CD4-positive, alpha-beta T cell treated with Interleukin-12 subunit alpha and Interleukin-12 subunit beta, for 1 hour (primary cell): Measurements from ENCODE around the gene NOX4.

Experiments
- DNase-seq: peaks from one replicate; pipeline ENCODE4 v3.0.0-alpha.2; 2020

NOX4 gene

DNA sequence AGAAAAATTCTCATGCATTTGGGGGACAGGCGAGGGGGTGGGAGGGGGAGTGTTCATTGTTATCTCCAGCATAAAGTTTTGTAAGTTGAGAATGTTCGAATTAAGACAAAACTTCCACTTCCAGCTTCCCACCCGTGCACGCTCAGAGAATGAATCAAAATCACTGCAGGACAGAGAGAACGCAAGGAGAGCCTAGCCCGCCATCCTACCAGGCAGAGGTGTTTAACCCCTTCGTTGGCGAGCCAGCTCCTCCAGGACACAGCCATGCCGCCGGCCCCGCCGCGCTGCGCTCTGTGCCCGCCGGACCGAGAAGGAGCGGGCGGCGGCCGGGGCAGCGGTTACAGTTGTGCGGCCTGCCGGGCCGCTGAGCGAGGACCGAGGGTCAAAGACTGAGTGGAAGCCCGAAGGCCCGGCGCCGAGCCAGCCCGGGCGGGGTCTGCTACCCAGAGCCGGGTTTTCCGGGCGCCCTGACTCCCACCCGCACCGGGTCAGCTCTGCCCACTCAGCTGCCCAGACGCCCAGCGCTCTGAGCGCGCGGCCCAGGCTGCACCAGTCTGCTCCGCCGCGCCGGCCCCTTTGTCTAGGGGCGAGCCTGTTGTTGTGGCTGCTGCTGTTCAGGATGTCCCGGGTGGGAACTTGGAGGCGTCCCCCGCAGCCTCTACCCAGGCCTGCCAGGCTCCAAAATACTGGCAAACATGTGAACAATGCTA is at the start of gene NOX4:
TSS of gene NOX4 (minus strand) at position 395 of the 710 bp plus-strand sequence. CDS start at position 266, 129 bp downstream.
- no peak for DNase-seq

DNA sequence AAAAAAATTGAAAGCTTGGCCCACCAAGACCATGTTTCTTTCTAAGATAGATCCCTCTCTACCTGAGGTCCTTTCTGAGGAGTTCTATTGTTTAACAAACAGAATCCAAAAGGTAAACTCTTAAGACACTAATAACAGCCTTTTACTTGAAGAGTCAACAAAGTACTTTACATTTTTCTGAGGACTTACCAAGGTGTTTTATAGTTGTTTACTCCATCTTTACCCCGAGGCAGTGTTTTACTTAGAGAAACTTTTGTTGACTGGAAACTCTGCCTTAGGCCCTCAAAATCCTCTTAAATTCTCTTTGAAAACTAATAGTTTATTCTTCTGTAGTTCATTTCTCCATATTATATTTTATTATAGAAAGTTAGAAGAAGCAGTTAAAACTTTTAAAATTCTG is 49.7 kb upstream of the NOX4 start:
- DNase-seq, result no peak

DNA sequence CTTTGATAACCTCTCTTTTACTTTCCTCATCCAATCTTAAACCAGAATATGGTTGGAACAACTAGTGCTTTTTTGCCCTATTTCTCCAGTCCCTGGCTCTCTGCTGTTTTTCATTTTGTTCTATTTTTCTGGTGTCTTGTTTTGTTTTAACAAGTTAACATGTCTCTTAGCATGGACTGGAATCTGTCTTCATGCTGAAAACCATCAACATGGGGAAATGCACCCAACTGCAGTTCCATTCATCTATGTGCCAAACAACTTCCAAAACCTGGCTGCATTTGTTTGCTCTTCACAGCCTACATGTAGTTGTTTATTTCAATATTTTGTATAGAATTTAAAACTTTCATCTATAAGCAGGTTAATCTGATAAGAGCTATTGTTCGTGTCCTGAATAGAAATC is 46.8 kb upstream of the NOX4 start:
- no peak for DNase-seq

DNA sequence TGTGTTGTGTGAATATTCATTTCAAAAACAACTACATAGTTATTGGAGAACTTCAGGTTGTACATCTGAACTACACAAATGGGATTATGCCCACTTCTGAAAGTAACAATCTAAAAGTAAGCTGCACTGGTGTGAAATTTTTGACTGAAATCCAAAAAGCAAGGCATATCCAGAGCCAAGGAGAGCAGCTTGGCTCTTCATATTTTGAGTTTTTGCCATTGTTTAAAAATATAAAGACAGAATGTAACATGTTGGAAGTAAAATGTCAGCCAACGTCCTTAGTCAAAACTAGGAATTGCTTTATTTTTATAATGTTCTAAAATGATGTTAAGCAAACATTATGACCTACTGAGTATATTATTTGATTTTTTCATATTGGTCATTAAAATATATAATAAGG is 45.8 kb upstream of the NOX4 start:
- no peak for DNase-seq

DNA sequence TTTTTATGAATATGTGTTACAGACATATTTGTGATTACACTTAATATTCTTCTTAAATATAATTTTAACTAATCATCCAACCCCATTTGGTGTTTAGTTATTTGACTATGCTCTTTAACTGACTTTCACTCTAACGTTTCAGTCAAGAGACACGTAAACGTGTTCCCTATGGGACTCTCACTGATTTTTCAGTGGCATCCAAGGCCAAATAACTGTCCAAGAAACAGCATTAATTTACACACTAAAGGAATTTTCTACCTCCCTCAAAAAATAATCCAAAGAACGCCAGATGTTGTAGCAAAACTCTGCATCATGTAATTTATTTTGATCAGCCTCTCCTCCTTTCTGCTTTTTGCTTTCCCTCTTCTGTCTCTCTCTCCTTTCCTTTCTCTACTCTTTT is 44.0 kb upstream of the NOX4 start:
- DNase-seq, result no peak

DNA sequence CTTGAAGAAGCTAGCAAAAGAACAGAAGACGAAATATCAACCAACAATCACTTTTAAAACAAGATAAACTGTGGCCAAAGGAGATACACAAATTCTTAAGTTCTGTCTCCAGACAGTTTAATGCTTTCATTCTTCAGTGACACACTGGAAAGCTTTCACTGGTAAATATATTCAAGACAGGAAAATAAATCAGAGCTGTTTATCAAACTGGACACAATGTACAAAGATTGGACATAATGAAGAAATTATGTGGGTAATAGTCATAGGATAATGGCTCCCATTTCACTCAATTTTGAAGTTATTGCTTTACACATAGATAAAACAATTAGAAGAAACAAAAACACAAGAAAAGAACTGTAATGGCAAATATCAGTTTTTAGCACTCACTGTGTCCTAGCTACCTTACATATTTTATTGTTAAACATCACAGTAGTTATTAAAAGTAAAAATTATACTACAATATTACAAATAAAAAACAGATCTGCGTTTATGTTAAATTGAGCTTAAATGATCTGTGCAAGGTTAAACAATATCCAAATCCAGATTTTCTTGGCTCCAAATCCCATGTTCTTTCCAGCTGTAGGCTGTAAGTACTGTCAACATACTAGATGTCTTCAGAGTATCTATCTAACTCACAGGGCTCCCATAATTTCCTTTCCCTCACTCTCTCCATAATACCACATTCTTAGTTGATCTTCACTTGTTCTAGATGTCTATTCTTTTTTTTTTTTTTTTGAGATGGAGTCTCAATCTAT is 38.6 kb upstream of the NOX4 start:
- no peak for DNase-seq

DNA sequence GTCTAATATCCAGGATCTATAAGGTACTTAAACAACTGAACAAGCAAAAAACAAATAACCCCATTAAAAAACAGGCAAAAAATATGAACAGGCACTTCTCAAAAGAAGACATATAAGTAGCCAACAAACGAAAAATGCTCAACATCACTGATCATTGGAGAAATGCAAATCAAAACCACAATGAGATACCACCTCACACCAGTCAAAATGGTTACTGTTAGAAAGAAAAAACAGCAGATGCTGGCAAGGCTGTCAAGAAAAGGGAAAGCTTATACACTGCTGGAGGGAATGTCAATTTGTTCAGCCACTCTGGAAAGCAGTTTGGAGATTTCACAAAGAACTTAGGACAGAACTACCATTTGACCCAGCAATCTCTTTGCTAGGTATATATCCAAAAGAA is 30.6 kb upstream of the NOX4 start:
- no peak for DNase-seq

DNA sequence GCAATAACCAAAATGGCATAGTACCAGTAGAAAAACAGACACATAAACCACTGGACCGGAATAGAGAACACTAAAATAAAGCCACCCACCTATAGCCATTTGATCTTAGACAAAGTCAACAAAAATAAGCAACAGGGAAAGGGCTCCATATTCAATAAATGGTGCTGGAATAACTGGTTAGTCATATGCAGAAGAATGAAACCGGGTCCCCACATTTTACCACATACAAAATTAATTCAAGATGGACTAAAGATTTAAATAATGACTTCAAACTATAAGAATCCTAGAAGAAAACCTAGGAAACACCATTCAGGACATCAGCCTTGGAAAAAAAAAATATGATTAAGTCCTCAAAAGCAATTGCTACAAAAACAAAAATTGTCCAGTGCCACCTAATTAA is 30.1 kb upstream of the NOX4 start:
- no peak for DNase-seq

DNA sequence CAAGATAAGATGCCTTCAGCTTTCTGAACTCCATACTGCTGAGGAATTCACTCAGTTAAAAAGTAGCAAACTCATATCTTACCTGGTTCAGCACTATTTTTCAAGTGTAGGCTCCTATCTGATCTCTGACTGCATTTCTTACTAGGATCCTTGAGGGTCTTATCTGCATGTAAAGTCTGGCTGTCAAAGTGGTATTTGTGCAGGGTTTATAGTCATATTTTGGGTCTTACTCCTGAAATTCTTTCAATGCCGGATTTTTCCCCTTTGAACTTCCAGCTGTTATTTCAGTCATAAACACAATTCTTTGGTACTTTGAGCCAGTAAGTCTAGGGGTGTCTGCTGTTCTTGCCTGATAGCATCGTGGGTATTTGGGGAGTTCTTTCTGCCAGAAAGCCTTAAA is 25.3 kb upstream of the NOX4 start:
- DNase-seq, result no peak

DNA sequence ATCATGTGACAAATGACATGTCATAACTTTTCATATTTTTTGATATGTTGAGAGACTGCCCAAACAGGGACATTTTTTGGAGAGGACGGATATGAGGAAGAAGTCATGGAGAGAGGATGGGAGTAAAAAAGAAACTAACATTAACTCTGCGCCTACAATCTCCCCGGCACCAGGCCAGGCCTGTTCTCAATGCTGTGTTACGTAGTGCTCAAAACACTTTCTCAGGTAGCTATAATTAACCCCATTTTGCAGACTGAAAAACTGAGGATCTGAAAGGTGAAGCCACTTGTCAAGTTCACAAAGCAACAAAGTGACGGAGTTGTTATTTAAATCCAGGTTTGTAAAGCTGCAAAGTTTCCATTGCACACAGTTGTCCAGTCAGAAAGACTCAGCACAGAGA is 17.4 kb upstream of the NOX4 start:
- DNase-seq, result no peak

DNA sequence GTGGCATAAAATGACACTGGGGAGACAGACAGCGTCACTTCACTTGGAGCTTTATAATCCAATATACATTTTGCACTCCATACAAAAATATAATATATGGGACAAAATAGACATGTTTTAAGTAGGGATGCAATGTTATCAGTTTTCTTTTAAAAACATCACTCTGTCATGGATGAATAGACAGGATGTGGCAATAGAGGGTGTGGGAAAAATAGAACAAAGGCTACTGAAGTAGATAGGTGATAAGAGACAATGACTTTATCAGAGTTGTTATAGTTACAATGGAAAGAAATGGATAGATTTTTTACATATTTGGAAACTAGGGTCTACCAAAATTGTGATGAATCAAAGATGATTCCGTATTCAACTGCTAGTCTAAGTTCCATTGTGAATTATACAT is 13.1 kb upstream of the NOX4 start:
- DNase-seq, result no peak

DNA sequence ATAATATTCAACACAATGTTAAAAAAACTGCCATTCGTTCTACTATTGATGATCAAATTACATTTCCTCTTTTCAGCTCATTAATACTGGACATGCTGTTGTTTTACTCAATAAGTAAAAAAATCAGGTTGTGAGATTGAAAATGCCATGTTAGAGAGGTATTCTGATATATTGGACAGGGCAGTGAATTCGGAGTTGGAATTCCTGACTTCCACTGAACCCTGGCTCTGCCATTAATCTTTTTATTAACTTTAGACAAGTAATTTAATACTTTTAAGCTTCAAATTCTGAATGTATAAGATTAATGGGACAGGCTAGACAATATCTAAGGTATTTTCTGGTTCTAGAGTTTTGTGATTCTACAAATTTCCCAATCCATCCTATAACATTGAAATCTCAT is 12.2 kb upstream of the NOX4 start:
- DNase-seq, result no peak

DNA sequence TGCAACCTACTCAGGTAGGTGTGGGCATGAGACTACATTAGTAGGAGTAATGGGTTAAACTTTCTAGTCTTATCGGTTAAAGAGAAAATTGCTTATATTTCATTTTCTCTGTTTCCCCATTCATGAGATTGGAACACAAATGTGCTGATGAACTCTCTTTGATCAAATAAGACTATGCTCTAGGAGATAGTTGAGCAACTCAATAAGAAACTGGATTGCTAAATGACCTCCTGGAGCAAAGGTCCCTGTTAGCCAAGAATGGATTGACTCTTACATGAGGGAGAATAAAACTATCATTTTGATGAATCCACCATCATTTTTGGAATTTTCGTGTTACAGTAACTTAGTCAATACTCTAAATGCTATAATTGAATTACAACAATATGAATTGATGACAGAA is 11.1 kb upstream of the NOX4 start:
- DNase-seq, result no peak

DNA sequence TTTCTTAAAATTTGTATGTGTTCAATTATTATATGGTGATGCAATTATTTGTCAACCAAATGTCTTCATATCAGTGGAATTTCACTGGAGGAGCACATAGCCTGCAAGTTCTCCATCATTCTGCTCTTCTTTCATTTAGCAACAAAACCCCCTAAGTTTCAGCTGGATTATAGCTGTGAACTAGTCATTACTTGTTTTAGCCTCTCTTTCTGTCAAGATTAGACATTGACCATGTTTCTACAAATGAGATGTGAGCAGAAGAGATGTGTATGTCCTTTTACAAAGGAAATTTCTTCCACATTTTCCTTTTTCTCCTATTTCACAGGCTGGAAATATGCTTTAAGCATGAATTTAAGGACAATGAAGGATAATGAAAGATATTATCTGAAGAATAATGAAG is 9.2 kb upstream of the NOX4 start:
- no peak for DNase-seq

DNA sequence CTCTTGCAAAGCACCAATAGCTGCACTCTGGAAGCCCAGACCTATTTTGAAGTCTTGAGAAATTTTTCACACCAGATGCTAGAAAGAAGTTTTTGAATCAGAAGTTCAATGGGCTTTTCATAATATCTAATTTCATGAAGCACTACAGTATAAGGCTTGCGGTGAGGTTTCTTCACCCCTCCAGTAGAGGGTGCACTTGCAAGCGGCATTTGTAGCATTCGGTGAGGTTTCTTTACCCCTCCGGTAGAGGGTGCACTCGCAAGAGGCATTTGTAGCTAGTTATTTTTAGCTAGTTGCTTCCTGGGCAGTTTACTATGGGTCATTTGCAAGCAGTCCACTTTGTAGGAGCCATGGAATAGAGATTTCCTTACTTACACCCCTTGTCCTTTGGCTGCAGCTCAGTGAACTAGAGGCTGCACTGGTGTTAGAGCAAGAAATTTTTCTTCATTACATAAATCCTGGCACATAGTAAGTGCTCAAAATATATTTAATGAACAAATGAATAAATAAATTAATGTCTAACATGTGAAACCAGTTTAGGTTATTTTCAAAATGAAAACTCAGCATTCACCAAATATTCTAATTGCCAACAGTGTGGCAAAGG is 7.8 kb upstream of the NOX4 start:
- no peak for DNase-seq

DNA sequence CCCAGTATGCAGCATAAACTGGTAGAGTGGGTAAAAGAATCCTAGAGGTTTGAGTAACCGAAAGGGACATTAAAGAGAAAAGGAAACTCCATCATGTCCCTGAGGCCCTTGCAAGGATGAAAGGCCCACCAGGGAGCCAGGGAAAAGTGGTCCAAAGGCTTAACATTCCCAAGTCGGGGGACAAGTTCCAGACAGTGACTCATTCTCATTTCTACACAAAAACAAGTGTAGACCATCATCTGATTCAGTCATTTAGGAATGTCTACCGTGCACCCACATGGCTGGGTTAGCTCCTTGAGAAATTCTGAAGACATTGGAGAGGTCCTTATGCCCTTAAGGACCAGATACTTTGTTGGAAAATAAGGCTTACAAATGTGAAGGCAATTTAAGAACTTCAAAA is 4.8 kb upstream of the NOX4 start:
- DNase-seq, result no peak

DNA sequence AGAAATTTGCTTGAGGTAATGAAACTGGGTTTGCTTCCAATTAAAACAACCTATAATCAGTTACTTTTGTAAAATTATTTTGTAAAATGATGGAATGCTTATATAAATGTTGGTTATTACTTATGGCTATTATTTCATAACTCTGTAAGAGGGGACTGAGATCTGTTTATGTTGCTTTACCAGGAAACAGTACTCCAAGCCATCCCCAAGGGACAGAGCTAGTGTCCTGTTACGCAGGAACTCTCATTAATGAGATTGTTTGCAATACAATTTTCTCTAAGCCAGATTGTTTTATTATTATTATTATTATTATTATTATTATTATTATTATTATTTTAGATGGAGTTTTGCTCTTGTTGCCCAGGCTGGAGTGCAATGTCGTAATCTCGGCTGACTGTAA is 2.3 kb upstream of the NOX4 start:
- no peak for DNase-seq

DNA sequence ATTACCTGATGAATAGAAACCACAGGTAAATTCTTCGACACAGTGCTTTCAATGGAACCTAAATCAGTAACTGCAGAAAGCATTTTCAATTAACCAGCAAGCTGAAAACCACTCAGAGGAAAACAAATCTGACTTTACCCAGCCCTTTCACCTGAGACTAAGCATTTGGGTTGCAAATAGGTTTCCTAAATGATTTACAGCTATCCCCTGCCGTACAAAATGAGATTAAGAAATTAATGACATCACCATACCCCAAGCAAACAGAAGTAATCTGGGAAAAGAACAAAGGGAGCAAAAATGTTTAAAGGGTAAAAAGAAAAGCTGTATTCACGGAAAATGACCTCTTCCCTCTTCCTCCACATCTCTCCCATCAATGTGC is 584 bp downstream of the NOX4 start:
- no peak for DNase-seq

DNA sequence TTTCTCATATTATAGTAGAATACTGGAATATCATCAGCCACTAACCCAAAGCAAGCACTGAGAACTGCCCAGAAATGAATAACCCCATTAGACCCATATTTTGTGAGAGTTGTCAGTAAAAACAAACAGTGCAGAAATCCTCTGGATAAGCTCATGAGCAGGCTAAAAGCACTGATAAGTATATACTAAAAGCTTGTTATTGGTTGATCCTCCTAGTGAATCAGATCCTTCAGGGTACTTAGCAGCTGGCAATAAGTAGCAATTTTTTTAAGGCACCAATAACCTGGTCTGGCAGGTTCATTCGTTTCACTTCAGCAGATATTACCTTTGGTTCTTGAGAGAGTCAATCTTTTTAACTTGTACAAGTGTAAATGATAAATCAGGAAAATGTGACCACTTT is 1.2 kb downstream of the NOX4 start:
- no peak for DNase-seq

DNA sequence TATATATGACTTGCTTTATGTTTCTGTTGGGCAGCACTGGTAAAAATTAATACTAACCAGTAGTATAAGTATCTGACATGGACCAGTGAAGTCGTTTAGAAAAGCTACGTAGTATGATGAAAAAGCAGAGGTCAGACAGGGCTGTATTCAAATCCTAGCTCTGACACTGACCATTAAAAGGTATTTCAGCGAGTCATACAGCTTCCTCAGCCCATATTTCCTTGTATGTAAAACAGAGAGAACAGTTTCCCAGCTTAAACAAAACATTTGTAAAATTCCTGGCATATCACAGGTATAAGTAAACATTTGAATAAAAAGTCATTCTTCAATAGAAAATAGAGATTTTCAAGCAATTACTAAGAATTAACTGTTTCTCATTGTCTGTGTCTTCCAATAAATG is 4.2 kb downstream of the NOX4 start:
- DNase-seq, result no peak

DNA sequence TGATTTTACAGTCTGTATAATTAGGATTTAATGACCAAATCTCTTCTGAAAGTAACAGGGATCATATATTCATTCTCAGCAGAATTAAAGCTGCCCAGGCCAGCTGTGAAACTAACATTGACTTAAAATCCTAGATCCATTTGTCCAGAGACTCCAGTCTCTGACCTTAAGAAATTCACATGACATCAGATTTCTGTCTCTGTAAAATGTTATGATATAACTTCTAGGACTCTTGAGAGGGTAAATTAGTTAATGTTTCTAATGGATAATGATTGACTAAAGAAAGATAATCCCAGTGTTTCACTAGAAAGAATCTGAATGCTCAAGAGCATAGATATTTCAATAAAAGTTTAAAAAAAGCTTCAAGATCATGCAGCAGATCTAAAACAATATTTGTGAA is 6.3 kb downstream of the NOX4 start:
- no peak for DNase-seq

DNA sequence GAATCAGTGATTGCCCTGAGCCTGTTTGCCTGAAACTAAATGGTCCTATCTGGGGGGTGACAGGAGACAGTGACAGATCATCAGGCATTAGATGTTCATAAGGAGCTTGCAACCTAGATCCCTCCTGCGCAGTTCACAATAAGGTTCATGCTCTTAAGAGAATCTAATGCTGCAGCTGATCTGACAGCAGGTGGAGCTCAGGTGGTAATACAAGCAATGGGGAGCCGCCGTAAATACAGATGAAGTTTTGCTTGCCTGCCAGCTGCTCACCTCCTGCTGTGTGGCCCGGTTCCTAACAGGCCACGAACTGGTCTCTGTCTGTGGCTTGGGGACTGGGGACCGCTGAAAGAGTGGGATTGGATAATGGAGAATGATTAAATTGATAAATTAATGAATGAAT is 14.0 kb downstream of the NOX4 start:
- DNase-seq, result no peak

DNA sequence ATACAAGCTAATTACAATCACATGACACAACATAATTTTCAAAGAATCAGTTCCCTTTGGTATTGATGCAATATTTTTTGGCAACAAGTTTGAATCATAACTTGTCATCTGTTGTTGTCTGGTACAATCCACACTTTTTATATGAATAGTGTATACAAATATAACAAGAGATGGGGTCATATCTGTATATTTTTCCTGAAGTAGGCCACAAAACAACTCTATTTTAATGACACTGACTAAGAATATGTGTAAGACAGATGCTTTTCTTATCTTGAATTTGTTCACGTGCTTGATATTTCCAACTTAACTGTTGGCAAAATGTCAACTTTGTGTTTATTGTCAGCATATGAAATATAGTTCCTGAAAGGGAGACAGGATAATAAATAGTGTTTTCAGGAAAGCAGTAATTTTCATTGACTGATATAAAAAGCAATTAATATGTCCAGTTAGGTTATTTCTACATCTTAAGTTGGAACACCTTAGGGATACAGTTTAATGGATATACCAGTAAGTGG is 27.9 kb downstream of the NOX4 start:
- DNase-seq, result no peak

DNA sequence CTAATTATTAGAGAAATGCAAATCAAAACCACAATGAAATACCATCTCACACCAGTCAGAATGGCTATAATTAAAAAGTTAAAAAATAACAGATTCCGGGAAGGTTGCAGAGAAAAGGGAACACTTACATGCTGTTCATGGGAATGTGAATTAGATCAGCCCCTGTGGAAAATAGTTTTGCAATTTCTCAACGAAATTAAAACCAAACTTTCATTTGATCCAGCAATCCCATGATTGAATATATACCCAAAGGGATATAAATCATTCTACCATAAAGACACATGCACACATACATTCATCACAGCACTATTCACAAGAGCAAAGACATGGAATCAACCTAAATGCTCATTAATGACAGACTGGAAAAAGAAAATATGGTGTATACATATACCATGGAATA is 32.5 kb downstream of the NOX4 start:
- no peak for DNase-seq
